B cell (primary cell): ENCODE results near the gene LIPK. TPM values are rescaled to one million over a fixed set of nuclear protein-coding genes. Genes with fewer than 3 reads are reported as not detected.

Source experiments
- ATAC-seq: fragments of 200-7000 bp; cut with Tn5 transposase; one replicate; pipeline ENCODE4 v1.10.0; 2021; ENCODE audit warnings: low read depth, mild to moderate bottlenecking, moderate number of reproducible peaks, moderate library complexity
- CTCF ChIA-PET: fragments of 350-600 bp; sonication (Branson Sonifier 250); formaldehyde crosslinking; loops from one replicate; lab custom pipeline; 2021; ENCODE audit warnings: antibody characterized with exemption, inconsistent platforms; lab: Charles Lee
- POLR2A ChIA-PET: fragments of 350-600 bp; sonication (Branson Sonifier 250); formaldehyde crosslinking; loops from one replicate; lab custom pipeline; 2021; ENCODE audit warnings: antibody characterized with exemption; lab: Charles Lee
- DNase-seq: peaks from one replicate; pipeline ENCODE4 v3.0.0; 2013
- H2AFZ ChIP-seq: 2 replicates; pipeline ENCODE4 v1.6.1; 2012; ENCODE audit warnings: mild to moderate bottlenecking, low read depth, low read length; ENCODE audit not compliant: insufficient read depth, poor library complexity, severe bottlenecking
- H3K27ac ChIP-seq, 2 donors: 1 replicate in 1 of 2; 2 replicates in 1 of 2; pipeline ENCODE4 v1.5.1; 2012 to 2013; ENCODE audit warnings: low read length in 2 of 2, mild to moderate bottlenecking in 2 of 2, moderate library complexity in 1 of 2
- H3K27me3 ChIP-seq, 4 experiments: fragments of 200-600 bp in 1 of 4; sonication (generic) in 1 of 4; replicated peaks in 1 of 4; 1 replicate in 2 of 4; 2 replicates in 2 of 4; pipeline versions ENCODE4 v1.6.1 to v1.7.0; 2013 to 2016; ENCODE audit warnings: low read length in 3 of 4, mild to moderate bottlenecking in 2 of 4, mixed read lengths in 1 of 4, moderate library complexity in 1 of 4; ENCODE audit not compliant: insufficient read depth in 4 of 4, control insufficient read depth in 3 of 4; ENCODE audit errors: control extremely low read depth in 1 of 4
- H3K36me3 ChIP-seq, 2 experiments: replicated peaks in 1 of 2; 1 replicate in 1 of 2; 2 replicates in 1 of 2; pipeline versions ENCODE4 v1.6.1 to v1.7.1; 2013; ENCODE audit warnings: low read length in 1 of 2; ENCODE audit not compliant: insufficient read depth in 2 of 2, control insufficient read depth in 1 of 2; ENCODE audit errors: control extremely low read depth in 1 of 2, extremely low read depth in 1 of 2
- H3K4me1 ChIP-seq, 2 donors: fragments of 200-600 bp in 1 of 2; sonication (generic) in 1 of 2; 1 replicate in 1 of 2; 2 replicates in 1 of 2; pipeline versions ENCODE4 v1.5.1 to v1.6.1; 2013 to 2017; ENCODE audit warnings: low read length in 2 of 2; ENCODE audit not compliant: control insufficient read depth in 2 of 2, insufficient read depth in 2 of 2
- H3K4me2 ChIP-seq: replicated peaks from 2 replicates; pipeline ENCODE3; 2012; ENCODE audit warnings: mild to moderate bottlenecking, low read depth, low read length; ENCODE audit not compliant: poor library complexity, severe bottlenecking
- H3K4me3 ChIP-seq, 5 experiments: fragments of 200-600 bp in 1 of 5; sonication (generic) in 1 of 5; 1 replicate in 3 of 5; 2 replicates in 2 of 5; pipeline versions ENCODE4 v1.5.1 to v1.7.0; 2011 to 2016; ENCODE audit warnings: low read length in 4 of 5, mild to moderate bottlenecking in 4 of 5, low read depth in 2 of 5, control low read depth in 1 of 5, moderate library complexity in 1 of 5; ENCODE audit not compliant: insufficient read depth in 1 of 5; ENCODE audit errors: control extremely low read depth in 1 of 5, extremely low read depth in 1 of 5
- H3K79me2 ChIP-seq: fragments of 200-600 bp; sonication (generic); one replicate; pipeline ENCODE4 v1.6.0; 2016; ENCODE audit warnings: low read length; ENCODE audit not compliant: control insufficient read depth, insufficient read depth
- H3K9ac ChIP-seq: fragments of 200-600 bp; sonication (generic); 2 replicates; pipeline ENCODE4 v1.6.1; 2017; ENCODE audit warnings: mild to moderate bottlenecking, low read length, moderate library complexity
- H3K9me3 ChIP-seq, 3 donors: one replicate each; pipeline versions ENCODE4 v1.6.1 to v1.7.1; 2013; ENCODE audit warnings: low read length in 2 of 3; ENCODE audit not compliant: control insufficient read depth in 2 of 3, insufficient read depth in 1 of 3; ENCODE audit errors: control extremely low read depth in 1 of 3
- H4K20me1 ChIP-seq: 2 replicates; pipeline ENCODE4 v1.6.0; 2012; ENCODE audit warnings: mild to moderate bottlenecking, low read length; ENCODE audit not compliant: insufficient read depth, control insufficient read depth, poor library complexity, severe bottlenecking
- H3K27ac Mint-ChIP-seq: one replicate; pipeline ENCODE4 v1.8.0; 2021; ENCODE audit warnings: mixed read lengths
- H3K27me3 Mint-ChIP-seq: one replicate; pipeline ENCODE4 v1.8.0; 2021; ENCODE audit warnings: mixed read lengths
- H3K4me1 Mint-ChIP-seq: one replicate; pipeline ENCODE4 v1.8.0; 2021; ENCODE audit warnings: mixed read lengths
- H3K4me3 Mint-ChIP-seq: one replicate; pipeline ENCODE4 v1.8.0; 2021; ENCODE audit warnings: mixed read lengths
- H3K9me3 Mint-ChIP-seq: one replicate; pipeline ENCODE4 v1.8.0; 2022; ENCODE audit warnings: mixed read lengths; ENCODE audit not compliant: insufficient read depth
- EZH2 ChIP-seq: IDR thresholded peaks from 2 replicates; pipeline ENCODE4 v1.6.1; 2012; ENCODE audit warnings: borderline replicate concordance, low read depth, mild to moderate bottlenecking, moderate library complexity, low read length; ENCODE audit not compliant: insufficient read depth, poor library complexity, severe bottlenecking
- WGBS: methylation state at CpG from one replicate; pipeline ENCODE4 v1.1.5; 2013; ENCODE audit warnings: missing lambda C conversion rate; ENCODE audit not compliant: insufficient coverage; 5-methylcytosine and 5-hydroxymethylcytosine counted together
- intact Hi-C: fragments of 100-400 bp; cut with micrococcal nuclease; formaldehyde crosslinking; loops from one replicate; pipeline ENCODE4 v1.10.0; 2022
- polyA plus RNA-seq: library from polyadenylated mRNA; depleted of rRNA; stranded (reverse); fragments of >200 nt; gene quantifications from 2 replicates; pipeline ENCODE4 v1.2.3, GENCODE V29; 2012
- total RNA-seq, 2 donors: library from RNA; stranded (reverse); fragments of 120-200 nt in 1 of 2; gene quantifications; 1 replicate in 1 of 2; 2 replicates in 1 of 2; pipeline versions ENCODE4 v1.2.3 to v1.2.4, GENCODE V29; 2013 to 2022
- TF ChIP-seq, protein P1 (sequence below): fragments of 200-600 bp; IDR thresholded peaks from one replicate; pipeline ENCODE4 v1.8.0; 2022; ENCODE audit warnings: antibody characterized with exemption, mild to moderate bottlenecking

The LIPK gene
- total and polyA plus RNA-seq, 2 donors (not counting 1 experiment from before 2014, with no cell fraction given): not detected

DNA sequence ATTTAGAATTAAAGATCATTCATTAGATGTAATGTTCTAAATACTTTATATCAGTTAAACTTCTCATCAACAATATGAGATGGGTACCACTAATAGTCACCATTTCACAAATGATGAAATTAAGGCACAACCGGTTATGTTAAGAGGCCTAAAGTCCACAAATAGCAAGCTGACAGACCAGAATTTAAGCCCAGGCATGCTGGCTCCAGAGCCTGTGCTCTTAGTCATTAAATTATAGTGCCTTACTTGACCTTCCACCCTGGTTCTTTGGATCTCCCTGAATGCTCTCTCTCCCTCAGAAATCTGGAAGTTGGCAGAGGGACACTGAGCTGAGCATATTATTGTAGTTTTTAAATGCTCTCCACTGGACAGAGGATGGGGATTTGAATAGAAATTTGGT lies 57.4 kb downstream of the LIPK start:
- Mint-ChIP-seq H3K27ac (no peak overlapping the region), H3K4me3 (no peak overlapping the region), H3K27me3 (no peaks in the 10 kb centered on the region), H3K4me1 (peaks cover 12% of the 10 kb centered on the region), H3K9me3 (peaks cover 2% of the 10 kb centered on the region)
- H3K9ac ChIP-seq: no peak overlapping the region
- peaks cover 6 to 8% of the 10 kb centered on the region in 2 donors for H3K4me1 ChIP-seq
- no peak overlapping the region for H3K27ac ChIP-seq
- no peaks in the 10 kb centered on the region for H4K20me1 ChIP-seq
- DNase-seq (no peak), ATAC-seq (no peak)
- H3K36me3 ChIP-seq: no peaks in the 10 kb centered on the region
- intact Hi-C loops: no loop called here
- ChIA-PET CTCF (no interaction called here), POLR2A (no interaction called here)
- no peak overlapping the region for H2AFZ ChIP-seq
- 83% methylated on average over 1 of the region's 1 CpG for WGBS
- no peak overlapping the region for H3K4me3 ChIP-seq
- no peaks in the 10 kb centered on the region for H3K79me2 ChIP-seq
- no peak overlapping the region for H3K4me2 ChIP-seq
- H3K9me3 ChIP-seq: no peaks in the 10 kb centered on the region
- TF ChIP-seq EZH2: no peak
- TF ChIP-seq, protein P1, sequence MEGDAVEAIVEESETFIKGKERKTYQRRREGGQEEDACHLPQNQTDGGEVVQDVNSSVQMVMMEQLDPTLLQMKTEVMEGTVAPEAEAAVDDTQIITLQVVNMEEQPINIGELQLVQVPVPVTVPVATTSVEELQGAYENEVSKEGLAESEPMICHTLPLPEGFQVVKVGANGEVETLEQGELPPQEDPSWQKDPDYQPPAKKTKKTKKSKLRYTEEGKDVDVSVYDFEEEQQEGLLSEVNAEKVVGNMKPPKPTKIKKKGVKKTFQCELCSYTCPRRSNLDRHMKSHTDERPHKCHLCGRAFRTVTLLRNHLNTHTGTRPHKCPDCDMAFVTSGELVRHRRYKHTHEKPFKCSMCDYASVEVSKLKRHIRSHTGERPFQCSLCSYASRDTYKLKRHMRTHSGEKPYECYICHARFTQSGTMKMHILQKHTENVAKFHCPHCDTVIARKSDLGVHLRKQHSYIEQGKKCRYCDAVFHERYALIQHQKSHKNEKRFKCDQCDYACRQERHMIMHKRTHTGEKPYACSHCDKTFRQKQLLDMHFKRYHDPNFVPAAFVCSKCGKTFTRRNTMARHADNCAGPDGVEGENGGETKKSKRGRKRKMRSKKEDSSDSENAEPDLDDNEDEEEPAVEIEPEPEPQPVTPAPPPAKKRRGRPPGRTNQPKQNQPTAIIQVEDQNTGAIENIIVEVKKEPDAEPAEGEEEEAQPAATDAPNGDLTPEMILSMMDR: no peak
- no peaks in the 10 kb centered on the region for H3K27me3 ChIP-seq

DNA sequence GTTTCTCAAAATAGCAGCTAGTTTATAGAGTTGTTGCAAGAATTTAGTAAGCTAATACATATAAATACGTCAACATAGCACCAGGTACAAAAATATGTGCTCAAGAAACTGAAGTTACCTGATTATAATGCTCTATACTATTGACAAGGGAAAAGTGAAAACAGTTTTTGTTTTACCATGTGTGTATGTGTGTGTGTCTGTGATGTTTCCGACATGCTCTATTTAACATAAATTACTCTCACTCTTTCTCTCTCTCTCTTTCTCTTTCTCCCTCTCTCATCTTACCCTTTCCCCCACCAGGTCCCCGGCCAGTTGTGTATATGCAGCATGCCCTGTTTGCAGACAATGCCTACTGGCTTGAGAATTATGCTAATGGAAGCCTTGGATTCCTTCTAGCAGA lies 58.1 kb downstream of the LIPK start:
- no peaks in the 10 kb centered on the region for H3K27me3 ChIP-seq
- H3K27me3 Mint-ChIP-seq: no peaks in the 10 kb centered on the region
- TF ChIP-seq EZH2: no peak
- TF ChIP-seq, protein P1: no peak

More for the DNA sequence above, 58.1 kb downstream of the LIPK start:
- ChIA-PET CTCF (no interaction called here), POLR2A (no interaction called here)
- no CpG with 5 or more reads among the region's 3 CpGs for WGBS
- H3K4me1 ChIP-seq: peaks cover 6 to 8% of the 10 kb centered on the region in 2 donors
- DNase-seq (no peak), ATAC-seq (no peak)
- no peaks in the 10 kb centered on the region for H3K9me3 ChIP-seq
- H3K36me3 ChIP-seq: no peaks in the 10 kb centered on the region
- H3K4me2 ChIP-seq: no peak overlapping the region
- Mint-ChIP-seq H3K4me3 (no peak overlapping the region), H3K9me3 (peaks cover 2% of the 10 kb centered on the region), H3K4me1 (peaks cover 12% of the 10 kb centered on the region), H3K27ac (no peak overlapping the region)
- no peaks in the 10 kb centered on the region for H3K79me2 ChIP-seq
- H4K20me1 ChIP-seq: no peaks in the 10 kb centered on the region
- no peak overlapping the region for H3K9ac ChIP-seq
- intact Hi-C loops: no loop called here
- no peak overlapping the region for H3K27ac ChIP-seq
- H2AFZ ChIP-seq: no peak overlapping the region
- no peak overlapping the region for H3K4me3 ChIP-seq
